LNCaP clone FGC (cell line): Measurements from ENCODE around the gene HIF3A.

ENCODE experiments used
- DNase-seq: peaks from one replicate; pipeline ENCODE4 v3.0.0-alpha.2; 2011; ENCODE audit warnings: low read depth
- H3K4me3 ChIP-seq: 2 replicates; pipeline ENCODE4 v1.5.1; 2011; ENCODE audit warnings: mild to moderate bottlenecking, low read depth, low read length, control low read depth
- CTCF ChIP-seq: IDR thresholded peaks from 2 replicates; pipeline ENCODE4 v1.5.1; 2012; ENCODE audit warnings: mild to moderate bottlenecking; ENCODE audit not compliant: control insufficient read depth, insufficient read depth; ENCODE audit errors: extremely low read depth

The HIF3A gene

GRCh38 chr19:46376241-46377153, 79.7 kb downstream of the HIF3A start:
- no peak for DNase-seq
- TF ChIP-seq CTCF: no peak
- no peak overlapping the region for H3K4me3 ChIP-seq

GRCh38 chr19:46378268-46378667, 81.4 kb downstream of the HIF3A start:
- no peak for TF ChIP-seq CTCF
- DNase-seq: peak; percentile 36
- H3K4me3 ChIP-seq: no peak overlapping the region

- no peak for TF ChIP-seq CTCF
- no peak overlapping the region for H3K4me3 ChIP-seq
- DNase-seq: no peak
Observed at GRCh38 chr19:46380690-46381089, 83.8 kb downstream of the HIF3A start.

- no peak overlapping the region for H3K4me3 ChIP-seq
- no peak for TF ChIP-seq CTCF
- DNase-seq: no peak
Observed at GRCh38 chr19:46381346-46381745, 84.5 kb downstream of the HIF3A start.

GRCh38 chr19:46381756-46382345, 85.0 kb downstream of the HIF3A start:
- TF ChIP-seq CTCF: no peak

GRCh38 chr19:46383171-46383815, 86.5 kb downstream of the HIF3A start:
- no peak for DNase-seq
- H3K4me3 ChIP-seq: no peak overlapping the region
- TF ChIP-seq CTCF: no peak

More at GRCh38 chr19:46381756-46382345, 85.0 kb downstream of the HIF3A start:
- no peak overlapping the region for H3K4me3 ChIP-seq
- DNase-seq: no peak
